ENCODE measurements around the gene MYB. TPM values are rescaled to one million over a fixed set of nuclear protein-coding genes. Genes with fewer than 3 reads are reported as not detected.
"Not testable (repeated sequence)": the region's sequence is repeated elsewhere in the genome, so short reads cannot be mapped to it uniquely, and the experiment has no call there.

Gene MYB
- total RNA-seq, 2 experiments from 2014 or later: 29.2 to 35.9 TPM

- H3K27ac Mint-ChIP-seq: peak overlapping the region; percentile 70
- DNase-seq (no peak), ATAC-seq (peak; percentile 48)
- CTCF ChIA-PET: interaction anchor here (0.6 to 2.4 kb wide), 8 partner anchors 10 to 104 kb away, joined by 3 to 18 read pairs (median 4); no protein-coding TSS in a partner anchor
- no peaks in the 10 kb centered on the region for H3K27me3 Mint-ChIP-seq
- H3K4me1 Mint-ChIP-seq: peaks cover 59% of the 10 kb centered on the region
- peaks cover 5% of the 10 kb centered on the region for H3K9me3 Mint-ChIP-seq (ENCODE audit: low read depth)
- POLR2A ChIA-PET: no interaction called here
- intact Hi-C loops (cut with DNase I, micrococcal nuclease): loop anchor here (1.0 to 5.0 kb wide), 4 partner anchors 11 to 289 kb away; no protein-coding TSS in a partner anchor
- no peaks in the 10 kb centered on the region for H3K36me3 Mint-ChIP-seq (ENCODE audit: low read depth)
- H3K4me3 Mint-ChIP-seq: no peak overlapping the region
Observed at GRCh38 chr6:135147637-135148592, 33.2 kb upstream of the MYB start.

- Mint-ChIP-seq H3K9me3 (ENCODE audit: low read depth) (peaks cover 5% of the 10 kb centered on the region), H3K4me1 (peaks cover 53% of the 10 kb centered on the region), H3K27me3 (no peaks in the 10 kb centered on the region), H3K36me3 (ENCODE audit: low read depth) (no peaks in the 10 kb centered on the region), H3K4me3 (no peak overlapping the region), H3K27ac (no peak overlapping the region)
- POLR2A ChIA-PET: no interaction called here
- intact Hi-C loops (cut with DNase I, micrococcal nuclease): loop anchor here (1.0 to 5.0 kb wide), 4 partner anchors 10 to 288 kb away; no protein-coding TSS in a partner anchor
- DNase-seq: no peak
- ATAC-seq: no peak
- CTCF ChIA-PET: interaction anchor here (1.5 kb wide), 1 partner anchor 20 kb away, joined by 3 read pairs; no protein-coding TSS in a partner anchor
Observed at GRCh38 chr6:135148889-135149288, 32.2 kb upstream of the MYB start.

GRCh38 chr6:135149376-135149775 is 31.7 kb upstream of the MYB start:
- ATAC-seq: no peak
- H3K4me3 Mint-ChIP-seq: no peak overlapping the region
- intact Hi-C loops (cut with DNase I, micrococcal nuclease): loop anchor here (5.0 kb wide), 2 partner anchors 273 to 288 kb away; no protein-coding TSS in a partner anchor
- no peak for DNase-seq
- peaks cover 5% of the 10 kb centered on the region for H3K9me3 Mint-ChIP-seq (ENCODE audit: low read depth)
- POLR2A ChIA-PET: no interaction called here
- peaks cover 48% of the 10 kb centered on the region for H3K4me1 Mint-ChIP-seq
- no peak overlapping the region for H3K27ac Mint-ChIP-seq
- no peaks in the 10 kb centered on the region for H3K36me3 Mint-ChIP-seq (ENCODE audit: low read depth)
- H3K27me3 Mint-ChIP-seq: no peaks in the 10 kb centered on the region
- CTCF ChIA-PET: interaction anchor here (1.5 kb wide), 1 partner anchor 19 kb away, joined by 3 read pairs; no protein-coding TSS in a partner anchor

GRCh38 chr6:135150481-135150880 is 30.6 kb upstream of the MYB start:
- CTCF ChIA-PET; POLR2A ChIA-PET; H3K27me3 Mint-ChIP-seq; DNase-seq; intact Hi-C loops (cut with DNase I, micrococcal nuclease); H3K27ac Mint-ChIP-seq; H3K4me3 Mint-ChIP-seq; H3K9me3 Mint-ChIP-seq (ENCODE audit: low read depth); H3K36me3 Mint-ChIP-seq (ENCODE audit: low read depth); ATAC-seq: not testable (repeated sequence)
- peaks cover 37% of the 10 kb centered on the region for H3K4me1 Mint-ChIP-seq

- H3K9me3 Mint-ChIP-seq (ENCODE audit: low read depth); ATAC-seq; H3K27me3 Mint-ChIP-seq; H3K4me3 Mint-ChIP-seq; POLR2A ChIA-PET; H3K27ac Mint-ChIP-seq; intact Hi-C loops (cut with DNase I, micrococcal nuclease); DNase-seq; H3K36me3 Mint-ChIP-seq (ENCODE audit: low read depth): not testable (repeated sequence)
- peaks cover 16% of the 10 kb centered on the region for H3K4me1 Mint-ChIP-seq
- CTCF ChIA-PET: interaction anchor here (0.6 kb wide), 1 partner anchor 212 kb away, joined by 3 read pairs; no protein-coding TSS in a partner anchor
Observed at GRCh38 chr6:135154125-135154524, 27.0 kb upstream of the MYB start.

GRCh38 chr6:135158397-135158796 is 22.7 kb upstream of the MYB start:
- peak; percentile 17 for ATAC-seq

GRCh38 chr6:135159531-135159930 is 21.6 kb upstream of the MYB start:
- intact Hi-C loops (cut with DNase I, micrococcal nuclease): loop anchor here in 1 of 2 experiments (1.0 kb wide), 1 partner anchor 11 kb away; no protein-coding TSS in a partner anchor
- H3K27me3 Mint-ChIP-seq: no peaks in the 10 kb centered on the region
- DNase-seq (peak; percentile 79), ATAC-seq (peak; percentile 66)
- H3K4me3 Mint-ChIP-seq: no peak overlapping the region
- peak overlapping the region; percentile 7 for H3K27ac Mint-ChIP-seq
- H3K36me3 Mint-ChIP-seq (ENCODE audit: low read depth): no peaks in the 10 kb centered on the region
- peaks cover 3% of the 10 kb centered on the region for H3K9me3 Mint-ChIP-seq (ENCODE audit: low read depth)
- peaks cover 60% of the 10 kb centered on the region for H3K4me1 Mint-ChIP-seq
- ChIA-PET CTCF (interaction anchor here (0.7 to 1.3 kb wide), 2 partner anchors 13 to 96 kb away, joined by 3 to 6 read pairs; no protein-coding TSS in a partner anchor), POLR2A (interaction anchor here (0.9 kb wide), 1 partner anchor 105 kb away, joined by 3 read pairs; the partner anchor contains the start of gene HBS1L)

More at GRCh38 chr6:135158397-135158796, 22.7 kb upstream of the MYB start:
- intact Hi-C loops (cut with DNase I, micrococcal nuclease): no loop called here
- CTCF ChIA-PET: interaction anchor here (0.6 to 3.2 kb wide), 4 partner anchors 10 to 261 kb away, joined by 3 to 18 read pairs (median 4); no protein-coding TSS in a partner anchor
- no peak overlapping the region for H3K4me3 Mint-ChIP-seq
- no peaks in the 10 kb centered on the region for H3K27me3 Mint-ChIP-seq
- DNase-seq: peak; percentile 40
- H3K27ac Mint-ChIP-seq: no peak overlapping the region
- H3K4me1 Mint-ChIP-seq: peaks cover 50% of the 10 kb centered on the region
- no peaks in the 10 kb centered on the region for H3K36me3 Mint-ChIP-seq (ENCODE audit: low read depth)
- H3K9me3 Mint-ChIP-seq (ENCODE audit: low read depth): peaks cover 3% of the 10 kb centered on the region
- POLR2A ChIA-PET: no interaction called here

GRCh38 chr6:135161411-135162395 is 19.4 kb upstream of the MYB start:
- H3K9me3 Mint-ChIP-seq (ENCODE audit: low read depth): no peaks in the 10 kb centered on the region
- peak overlapping the region; percentile 28 for H3K4me3 Mint-ChIP-seq
- H3K27ac Mint-ChIP-seq: peak overlapping the region; percentile 94
- CTCF ChIA-PET: interaction anchor here (0.8 to 2.3 kb wide), 11 partner anchors 9 to 107 kb away, joined by 3 to 15 read pairs (median 5); partner anchors contain the start of gene HBS1L
- POLR2A ChIA-PET: no interaction called here
- DNase-seq: peak; percentile 26
- H3K4me1 Mint-ChIP-seq: peaks cover 67% of the 10 kb centered on the region
- peak; percentile 43 for ATAC-seq
- H3K36me3 Mint-ChIP-seq (ENCODE audit: low read depth): no peaks in the 10 kb centered on the region
- intact Hi-C loops (cut with DNase I, micrococcal nuclease): loop anchor here (1.0 kb wide), 5 partner anchors 9 to 131 kb away; no protein-coding TSS in a partner anchor
- H3K27me3 Mint-ChIP-seq: no peaks in the 10 kb centered on the region

GRCh38 chr6:135162678-135163439 is 18.2 kb upstream of the MYB start:
- H3K4me3 Mint-ChIP-seq: peak overlapping the region; percentile 24
- intact Hi-C loops (cut with DNase I, micrococcal nuclease): loop anchor here (1.0 kb wide), 6 partner anchors 7 to 133 kb away; no protein-coding TSS in a partner anchor
- no peaks in the 10 kb centered on the region for H3K27me3 Mint-ChIP-seq
- ATAC-seq (no peak), DNase-seq (peak; percentile 67)
- peak overlapping the region; percentile 94 for H3K27ac Mint-ChIP-seq
- peaks cover 64% of the 10 kb centered on the region for H3K4me1 Mint-ChIP-seq
- ChIA-PET CTCF (interaction anchor here (0.7 to 2.3 kb wide), 17 partner anchors 10 to 968 kb away, joined by 3 to 15 read pairs (median 5); partner anchors contain the start of gene HBS1L), POLR2A (interaction anchor here (0.6 to 1.3 kb wide), 3 partner anchors 20 to 473 kb away, joined by 3 read pairs; no protein-coding TSS in a partner anchor)
- no peaks in the 10 kb centered on the region for H3K36me3 Mint-ChIP-seq (ENCODE audit: low read depth)
- H3K9me3 Mint-ChIP-seq (ENCODE audit: low read depth): no peaks in the 10 kb centered on the region

- DNase-seq (peak; percentile 84), ATAC-seq (peak; percentile 87)
- intact Hi-C loops (cut with DNase I, micrococcal nuclease): loop anchor here (1.0 kb wide), 2 partner anchors 20 to 49 kb away; no protein-coding TSS in a partner anchor
- no peaks in the 10 kb centered on the region for H3K9me3 Mint-ChIP-seq (ENCODE audit: low read depth)
- ChIA-PET CTCF (interaction anchor here (0.7 to 2.3 kb wide), 9 partner anchors 13 to 969 kb away, joined by 3 to 14 read pairs (median 6); no protein-coding TSS in a partner anchor), POLR2A (interaction anchor here (0.6 to 1.3 kb wide), 3 partner anchors 20 to 474 kb away, joined by 3 read pairs; no protein-coding TSS in a partner anchor)
- peak overlapping the region; percentile 94 for H3K27ac Mint-ChIP-seq
- H3K36me3 Mint-ChIP-seq (ENCODE audit: low read depth): no peaks in the 10 kb centered on the region
- H3K4me1 Mint-ChIP-seq: peaks cover 62% of the 10 kb centered on the region
- peak overlapping the region; percentile 24 for H3K4me3 Mint-ChIP-seq
- no peaks in the 10 kb centered on the region for H3K27me3 Mint-ChIP-seq
Observed at GRCh38 chr6:135163440-135163738, 17.7 kb upstream of the MYB start.
